Vagina (tissue), 2 donors: ENCODE measurements around the gene ZNF638. TPM values are rescaled to one million over a fixed set of nuclear protein-coding genes. Genes with fewer than 3 reads are reported as not detected.

ENCODE experiments used
- DNase-seq, 2 donors: peaks; one replicate each; pipeline ENCODE4 v3.0.0-alpha.2; 2017; ENCODE audit errors: extremely low spot score in 2 of 2
- H3K27ac ChIP-seq: fragments of 200-600 bp; sonication (generic); one replicate; pipeline ENCODE4 v1.5.1; 2019
- H3K27me3 ChIP-seq: fragments of 200-600 bp; sonication (generic); one replicate; pipeline ENCODE4 v1.5.1; 2019
- H3K36me3 ChIP-seq, 2 donors: fragments of 200-600 bp; sonication (generic); one replicate each; pipeline ENCODE4 v1.5.1; 2017 to 2019
- H3K4me1 ChIP-seq: fragments of 200-600 bp; sonication (generic); one replicate; pipeline ENCODE4 v1.5.1; 2019
- H3K4me3 ChIP-seq, 2 donors: fragments of 200-600 bp; sonication (generic); 1 replicate in 1 of 2; 2 replicates in 1 of 2; pipeline ENCODE4 v1.5.1; 2016 to 2019
- H3K9me3 ChIP-seq: fragments of 200-600 bp; sonication (generic); one replicate; pipeline ENCODE4 v1.5.1; 2019
- CTCF ChIP-seq, 3 experiments: fragments of 450-650 bp in 2 of 3; fragments of 200-600 bp in 1 of 3; sonication (generic) in 1 of 3; IDR thresholded peaks; one replicate each; pipeline ENCODE4 v1.5.1; 2017 to 2019; ENCODE audit warnings: antibody characterized with exemption in 3 of 3, mild to moderate bottlenecking in 2 of 3, moderate library complexity in 2 of 3
- POLR2A ChIP-seq, 2 donors: fragments of 450-650 bp; IDR thresholded peaks; one replicate each; pipeline ENCODE4 v1.6.1; 2017; ENCODE audit warnings: antibody characterized with exemption in 2 of 2, mild to moderate bottlenecking in 2 of 2, moderate library complexity in 2 of 2
- POLR2AphosphoS5 ChIP-seq, 2 donors: sonication (generic); formaldehyde crosslinking; IDR thresholded peaks; one replicate each; pipeline ENCODE4 v1.9.0; 2017; ENCODE audit warnings: antibody characterized with exemption in 2 of 2, mild to moderate bottlenecking in 2 of 2, low read depth in 1 of 2; ENCODE audit not compliant: insufficient read depth in 1 of 2
- intact Hi-C: fragments of 100-400 bp; cut with DNase I; formaldehyde crosslinking; loops from one replicate; pipeline ENCODE4 v1.15.1; 2023
- total RNA-seq: library from RNA; depleted of rRNA; stranded (reverse); fragments of >200 nt; gene quantifications from one replicate; pipeline ENCODE4 v1.2.3, GENCODE V29; 2016

The ZNF638 gene
- total RNA-seq, 1 donor from 2014 or later = 139 TPM

DNA sequence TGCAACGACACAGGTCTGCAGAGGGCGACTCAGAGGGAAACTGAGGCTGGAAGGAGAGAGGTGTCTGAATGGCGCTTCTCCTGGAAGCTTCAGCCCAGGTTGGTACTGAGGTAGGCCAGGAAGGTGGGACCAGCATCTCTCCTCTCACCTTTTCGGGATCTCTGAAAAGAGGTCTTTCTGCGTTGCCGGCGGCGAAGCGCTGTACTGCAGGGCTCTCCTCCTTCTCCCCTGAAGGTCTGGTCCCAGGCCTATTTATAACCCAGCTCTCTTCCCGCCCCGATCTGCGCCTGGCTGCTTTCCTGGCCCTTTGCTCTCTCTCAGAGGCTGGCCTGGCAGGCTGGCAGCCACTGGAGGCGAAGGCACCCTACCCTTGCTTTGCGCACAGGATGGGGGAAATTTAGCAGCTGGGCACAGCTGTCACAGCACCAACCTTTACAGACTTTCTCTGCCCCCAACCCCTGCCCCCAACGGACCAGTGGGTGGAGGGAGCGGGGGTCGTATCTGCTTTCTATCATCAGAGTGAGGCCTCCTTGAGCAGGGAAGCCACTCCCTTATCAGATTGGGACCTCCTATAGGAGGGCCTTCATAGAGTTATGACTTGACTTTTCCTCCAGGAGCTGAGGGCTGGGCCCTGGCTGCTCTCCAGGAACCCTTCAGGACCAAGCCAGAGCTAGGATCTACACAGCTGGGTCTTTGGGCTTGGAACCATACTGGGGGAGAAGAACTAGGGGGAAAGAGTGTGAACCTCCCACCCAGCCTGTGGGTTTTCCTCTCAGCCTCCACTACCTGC, 122.8 kb downstream of the ZNF638 start:
- no peak for TF ChIP-seq CTCF (IDR thresholded peaks at IDR 0.05)
- TF ChIP-seq POLR2A (IDR thresholded peaks at IDR 0.05) = no peak
- TF ChIP-seq POLR2AphosphoS5 (IDR thresholded peaks at IDR 0.05; ENCODE audit: insufficient read depth in 1 of 2, low read depth in 1 of 2) = no peak
- H3K4me1 ChIP-seq = peaks cover 23% of the 10 kb centered on the region
- intact Hi-C loops = no loop called here

DNA sequence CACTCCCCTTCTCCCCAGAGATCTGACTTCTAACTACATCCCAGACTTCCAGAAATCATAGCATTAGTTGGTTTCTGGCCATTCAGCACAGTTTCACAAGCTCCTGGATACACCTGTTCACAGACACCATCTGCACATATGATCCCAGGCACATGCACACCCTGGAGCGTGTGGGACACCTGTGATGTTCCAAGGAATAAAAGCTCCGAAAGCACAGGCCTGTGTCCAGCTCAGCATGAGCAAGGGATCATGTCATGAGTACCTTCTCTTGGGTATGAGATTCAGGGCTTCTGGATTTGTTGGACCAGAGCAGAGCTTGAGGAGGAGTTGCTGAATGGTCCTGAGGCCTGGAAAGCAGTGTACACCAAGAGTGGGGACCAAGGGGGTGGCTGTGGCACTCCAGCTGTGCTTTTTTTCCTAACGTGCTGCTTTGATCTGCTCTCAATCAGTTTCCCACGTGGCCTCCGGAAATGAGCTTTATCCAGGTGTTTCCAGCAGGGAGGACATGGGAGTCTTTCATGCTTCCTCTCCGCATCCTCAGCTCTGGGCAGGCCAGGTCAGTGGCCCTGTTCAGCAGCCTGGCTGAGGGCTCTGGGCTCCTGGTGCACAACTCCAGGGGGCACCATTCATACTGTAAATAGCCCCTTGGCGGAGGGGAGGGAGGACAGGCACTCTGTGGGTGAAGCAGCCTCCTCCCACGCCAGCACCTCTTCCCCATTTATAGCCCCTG, 123.6 kb downstream of the ZNF638 start:
- peak overlapping the region; percentile 0 for H3K27ac ChIP-seq
- intact Hi-C loops = no loop called here
- H3K27me3 ChIP-seq = no peaks in the 10 kb centered on the region
- DNase-seq = no peak
- no peaks in the 10 kb centered on the region for H3K36me3 ChIP-seq
- no peak for TF ChIP-seq CTCF (IDR thresholded peaks at IDR 0.05)
- no peak overlapping the region for H3K4me3 ChIP-seq
- no peaks in the 10 kb centered on the region for H3K9me3 ChIP-seq
- H3K4me1 ChIP-seq = peaks cover 23% of the 10 kb centered on the region

More for the DNA sequence above, 122.8 kb downstream of the ZNF638 start:
- no peaks in the 10 kb centered on the region for H3K36me3 ChIP-seq
- peak overlapping the region; percentile 28 for H3K27ac ChIP-seq
- H3K4me3 ChIP-seq = peak overlapping the region; percentile 47
- no peaks in the 10 kb centered on the region for H3K9me3 ChIP-seq
- DNase-seq = no peak
- H3K27me3 ChIP-seq = no peaks in the 10 kb centered on the region

DNA sequence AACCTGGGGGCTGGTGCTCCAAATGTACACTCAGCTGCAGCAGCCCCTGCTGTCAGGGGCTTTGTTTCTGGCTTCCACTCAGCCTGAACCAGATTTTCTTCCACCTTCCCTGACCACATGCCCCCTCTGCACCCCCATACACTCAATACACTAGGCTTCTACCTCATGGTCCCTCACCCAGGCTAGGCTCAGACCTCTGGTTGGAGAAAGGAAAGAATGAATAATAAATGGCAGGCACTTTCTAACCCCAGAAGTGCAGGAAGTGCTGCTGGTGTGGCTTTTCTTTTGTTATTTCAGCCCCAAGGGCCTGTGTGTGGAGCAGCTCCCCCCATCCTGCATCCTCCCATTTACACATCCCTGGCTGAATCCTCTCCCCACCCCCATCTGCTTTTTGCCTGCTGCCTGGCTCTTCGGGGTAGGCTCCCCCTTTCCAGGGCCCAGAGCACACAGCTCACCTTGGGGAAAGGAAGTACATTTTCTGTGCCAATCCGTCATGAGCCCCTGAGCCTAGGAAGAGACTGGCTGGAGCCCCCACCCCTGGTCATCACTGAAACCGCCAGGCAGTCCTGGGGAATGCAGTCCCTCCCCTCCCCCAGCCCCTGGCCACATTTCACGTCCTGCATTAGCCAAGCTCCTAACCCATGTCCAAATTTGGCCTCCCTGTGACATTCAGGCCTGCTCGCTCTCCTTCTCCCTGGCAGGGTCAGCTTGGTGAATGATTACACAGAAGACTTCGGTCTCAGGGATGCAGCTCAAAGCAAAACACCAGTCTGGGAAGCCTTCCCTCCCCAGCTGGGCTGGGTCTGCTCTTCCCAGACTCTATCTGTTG, 124.4 kb downstream of the ZNF638 start:
- no peak for TF ChIP-seq POLR2A (IDR thresholded peaks at IDR 0.05)
- DNase-seq = no peak
- intact Hi-C loops = no loop called here
- no peaks in the 10 kb centered on the region for H3K9me3 ChIP-seq
- H3K27me3 ChIP-seq = no peaks in the 10 kb centered on the region
- peak overlapping the region; percentile 0 for H3K27ac ChIP-seq
- no peak overlapping the region for H3K4me3 ChIP-seq
- no peaks in the 10 kb centered on the region for H3K36me3 ChIP-seq
- peaks cover 23% of the 10 kb centered on the region for H3K4me1 ChIP-seq

DNA sequence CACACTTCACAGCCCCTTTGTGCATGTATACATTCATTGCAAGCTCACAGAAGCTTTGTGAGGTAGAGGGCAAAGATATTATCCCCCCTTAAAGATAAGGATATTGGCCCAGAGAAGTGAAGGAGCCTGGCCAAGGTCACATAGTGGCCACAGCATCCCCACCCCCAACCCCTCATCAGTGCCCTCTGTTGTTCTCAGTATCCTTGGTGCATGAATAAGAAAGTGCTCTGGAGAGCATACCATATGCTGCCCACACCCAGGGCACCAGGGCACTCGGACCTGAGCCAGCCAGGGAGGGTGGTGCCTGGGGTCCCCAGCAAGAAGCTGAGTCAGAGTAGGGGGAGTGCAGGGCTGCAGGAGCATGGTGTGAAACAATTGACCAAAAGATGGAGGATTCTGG, 125.0 kb downstream of the ZNF638 start:
- peaks cover 23% of the 10 kb centered on the region for H3K4me1 ChIP-seq
- no peaks in the 10 kb centered on the region for H3K27me3 ChIP-seq
- TF ChIP-seq POLR2AphosphoS5 (IDR thresholded peaks at IDR 0.05; ENCODE audit: insufficient read depth in 1 of 2, low read depth in 1 of 2) (no peak), CTCF (IDR thresholded peaks at IDR 0.05) (no peak), POLR2A (IDR thresholded peaks at IDR 0.05) (no peak)
- no peak overlapping the region for H3K4me3 ChIP-seq
- intact Hi-C loops = no loop called here
- no peak overlapping the region for H3K27ac ChIP-seq
- DNase-seq = no peak
- H3K9me3 ChIP-seq = no peaks in the 10 kb centered on the region
- H3K36me3 ChIP-seq = no peaks in the 10 kb centered on the region

DNA sequence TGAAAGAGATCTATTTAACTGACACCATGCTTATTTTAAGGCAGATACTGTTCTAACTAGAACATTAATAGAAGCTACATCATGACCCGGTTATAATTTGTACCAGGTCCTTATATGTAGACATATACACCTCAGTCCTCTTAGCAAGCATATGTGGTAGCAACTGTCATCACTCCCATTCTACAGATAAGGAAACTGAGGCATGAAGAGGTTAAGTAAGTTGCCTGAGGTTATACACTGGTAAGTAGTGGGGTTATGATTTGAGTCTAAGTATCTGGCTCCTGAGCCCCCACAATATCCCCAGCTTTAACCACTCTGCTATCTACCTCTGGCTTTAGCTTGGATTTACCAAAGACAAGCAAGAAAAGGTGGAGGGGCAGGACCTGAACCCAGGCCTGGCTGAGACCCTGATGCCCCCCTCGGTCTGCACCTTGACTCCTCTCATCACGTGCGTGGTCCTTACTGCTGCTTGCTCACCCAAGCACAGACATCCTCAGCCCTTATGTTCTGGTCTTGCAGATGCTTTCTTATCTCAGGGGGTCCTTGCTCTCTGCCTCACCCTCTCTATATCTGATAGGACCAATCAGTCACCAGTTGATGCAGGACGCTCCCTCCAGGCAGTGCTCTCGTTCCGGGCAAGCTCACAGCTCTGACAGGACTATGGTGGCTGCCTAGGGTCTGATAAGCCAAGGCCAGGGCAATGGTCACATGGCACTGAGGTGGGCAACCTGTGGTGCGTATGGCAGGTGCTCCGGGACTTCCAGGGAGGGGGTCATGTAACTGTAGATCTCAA, 125.7 kb downstream of the ZNF638 start:
- no peaks in the 10 kb centered on the region for H3K9me3 ChIP-seq
- TF ChIP-seq POLR2AphosphoS5 (IDR thresholded peaks at IDR 0.05; ENCODE audit: insufficient read depth in 1 of 2, low read depth in 1 of 2) = no peak
- no peak for TF ChIP-seq CTCF (IDR thresholded peaks at IDR 0.05)
- no peak for TF ChIP-seq POLR2A (IDR thresholded peaks at IDR 0.05)
- no peak overlapping the region for H3K4me3 ChIP-seq
- peaks cover 23% of the 10 kb centered on the region for H3K4me1 ChIP-seq
- no peaks in the 10 kb centered on the region for H3K36me3 ChIP-seq
- H3K27ac ChIP-seq = no peak overlapping the region
- intact Hi-C loops = no loop called here
- DNase-seq = peak in 1 of 2 donors; percentile 90
- no peaks in the 10 kb centered on the region for H3K27me3 ChIP-seq
